Gastroesophageal sphincter (tissue), 3 donors: ENCODE measurements around the gene ITGAX.

Experiments used
- POLR2A ChIP-seq, 2 donors: fragments of 450-650 bp; IDR thresholded peaks; one replicate each; pipeline ENCODE4 v1.6.1; 2017; ENCODE audit warnings: antibody characterized with exemption in 2 of 2, mild to moderate bottlenecking in 2 of 2, moderate library complexity in 1 of 2
- POLR2AphosphoS5 ChIP-seq: sonication (generic); formaldehyde crosslinking; IDR thresholded peaks from one replicate; pipeline ENCODE4 v1.6.1; 2017; ENCODE audit warnings: antibody characterized with exemption
- TF ChIP-seq, protein P1 (sequence below), 4 experiments: fragments of 200-600 bp in 2 of 4; fragments of 450-650 bp in 2 of 4; sonication (generic) in 1 of 4; IDR thresholded peaks; one replicate each; pipeline ENCODE4 v1.5.1; 2017 to 2019; ENCODE audit warnings: antibody characterized with exemption in 4 of 4, mild to moderate bottlenecking in 2 of 4, moderate library complexity in 2 of 4

- TF ChIP-seq, protein P1, sequence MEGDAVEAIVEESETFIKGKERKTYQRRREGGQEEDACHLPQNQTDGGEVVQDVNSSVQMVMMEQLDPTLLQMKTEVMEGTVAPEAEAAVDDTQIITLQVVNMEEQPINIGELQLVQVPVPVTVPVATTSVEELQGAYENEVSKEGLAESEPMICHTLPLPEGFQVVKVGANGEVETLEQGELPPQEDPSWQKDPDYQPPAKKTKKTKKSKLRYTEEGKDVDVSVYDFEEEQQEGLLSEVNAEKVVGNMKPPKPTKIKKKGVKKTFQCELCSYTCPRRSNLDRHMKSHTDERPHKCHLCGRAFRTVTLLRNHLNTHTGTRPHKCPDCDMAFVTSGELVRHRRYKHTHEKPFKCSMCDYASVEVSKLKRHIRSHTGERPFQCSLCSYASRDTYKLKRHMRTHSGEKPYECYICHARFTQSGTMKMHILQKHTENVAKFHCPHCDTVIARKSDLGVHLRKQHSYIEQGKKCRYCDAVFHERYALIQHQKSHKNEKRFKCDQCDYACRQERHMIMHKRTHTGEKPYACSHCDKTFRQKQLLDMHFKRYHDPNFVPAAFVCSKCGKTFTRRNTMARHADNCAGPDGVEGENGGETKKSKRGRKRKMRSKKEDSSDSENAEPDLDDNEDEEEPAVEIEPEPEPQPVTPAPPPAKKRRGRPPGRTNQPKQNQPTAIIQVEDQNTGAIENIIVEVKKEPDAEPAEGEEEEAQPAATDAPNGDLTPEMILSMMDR (IDR thresholded peaks at IDR 0.05), result no peak
- no peak for TF ChIP-seq POLR2AphosphoS5
- no peak for TF ChIP-seq POLR2A (IDR thresholded peaks at IDR 0.05)
Measured at GRCh38 chr16:31393056-31393455, 38.1 kb downstream of the ITGAX start, which contains the start of gene ITGAD.
